Esophagus squamous epithelium (tissue), 4 donors: Measurements from ENCODE around the gene PRPF40B.

Source experiments
- POLR2A ChIP-seq, 4 donors: fragments of 450-650 bp; IDR thresholded peaks; one replicate each; pipeline ENCODE4 v1.6.1; 2017; ENCODE audit warnings: antibody characterized with exemption in 4 of 4, mild to moderate bottlenecking in 4 of 4, moderate library complexity in 3 of 4
- TF ChIP-seq, protein P1 (sequence below), 6 experiments: fragments of 450-650 bp in 4 of 6; fragments of 200-600 bp in 2 of 6; sonication (generic) in 2 of 6; IDR thresholded peaks; one replicate each; pipeline ENCODE4 v1.5.1; 2016 to 2019; ENCODE audit warnings: antibody characterized with exemption in 6 of 6, mild to moderate bottlenecking in 4 of 6, moderate library complexity in 4 of 6

GRCh38 chr12:49652921-49653520, 29.7 kb downstream of the PRPF40B start:
- TF ChIP-seq, protein P1, sequence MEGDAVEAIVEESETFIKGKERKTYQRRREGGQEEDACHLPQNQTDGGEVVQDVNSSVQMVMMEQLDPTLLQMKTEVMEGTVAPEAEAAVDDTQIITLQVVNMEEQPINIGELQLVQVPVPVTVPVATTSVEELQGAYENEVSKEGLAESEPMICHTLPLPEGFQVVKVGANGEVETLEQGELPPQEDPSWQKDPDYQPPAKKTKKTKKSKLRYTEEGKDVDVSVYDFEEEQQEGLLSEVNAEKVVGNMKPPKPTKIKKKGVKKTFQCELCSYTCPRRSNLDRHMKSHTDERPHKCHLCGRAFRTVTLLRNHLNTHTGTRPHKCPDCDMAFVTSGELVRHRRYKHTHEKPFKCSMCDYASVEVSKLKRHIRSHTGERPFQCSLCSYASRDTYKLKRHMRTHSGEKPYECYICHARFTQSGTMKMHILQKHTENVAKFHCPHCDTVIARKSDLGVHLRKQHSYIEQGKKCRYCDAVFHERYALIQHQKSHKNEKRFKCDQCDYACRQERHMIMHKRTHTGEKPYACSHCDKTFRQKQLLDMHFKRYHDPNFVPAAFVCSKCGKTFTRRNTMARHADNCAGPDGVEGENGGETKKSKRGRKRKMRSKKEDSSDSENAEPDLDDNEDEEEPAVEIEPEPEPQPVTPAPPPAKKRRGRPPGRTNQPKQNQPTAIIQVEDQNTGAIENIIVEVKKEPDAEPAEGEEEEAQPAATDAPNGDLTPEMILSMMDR (IDR thresholded peaks at IDR 0.05), result no peak
- TF ChIP-seq POLR2A (IDR thresholded peaks at IDR 0.05), result no peak
